GM19023 (cell line): ENCODE measurements around the gene RCC1.
"Not testable (repeated sequence)": the region's sequence is repeated elsewhere in the genome, so short reads cannot be mapped to it uniquely, and the experiment has no call there.

Experiments used
- ATAC-seq: cut with Tn5 transposase; IDR thresholded peaks from one replicate; pipeline ENCODE4 v1.9.1; 2021; ENCODE audit warnings: mild to moderate bottlenecking, moderate library complexity; ENCODE audit not compliant: unreplicated experiment

The RCC1 gene

GRCh38 chr1:28510970-28511440 lies 5.2 kb downstream of the RCC1 start:
- no peak for ATAC-seq

GRCh38 chr1:28512058-28512611 lies 6.3 kb downstream of the RCC1 start:
- no peak for ATAC-seq

GRCh38 chr1:28514445-28514933 lies 8.6 kb downstream of the RCC1 start:
- not testable (repeated sequence) for ATAC-seq

- no peak for ATAC-seq
These were observed 10.7 kb downstream of the RCC1 start for GRCh38 chr1:28516518-28516956.

- ATAC-seq = peak; percentile 11
These were observed 11.8 kb downstream of the RCC1 start for GRCh38 chr1:28517649-28517999.

GRCh38 chr1:28518000-28518744 lies 12.3 kb downstream of the RCC1 start:
- peak; percentile 65 for ATAC-seq

- no peak for ATAC-seq
These were observed 13.0 kb downstream of the RCC1 start for GRCh38 chr1:28518745-28519341.

GRCh38 chr1:28519946-28520725 lies 14.3 kb downstream of the RCC1 start:
- no peak for ATAC-seq

GRCh38 chr1:28520796-28521195 lies 15.0 kb downstream of the RCC1 start:
- not testable (repeated sequence) for ATAC-seq

GRCh38 chr1:28521502-28522164 lies 15.8 kb downstream of the RCC1 start:
- no peak for ATAC-seq

GRCh38 chr1:28522537-28522936 lies 16.7 kb downstream of the RCC1 start:
- ATAC-seq = not testable (repeated sequence)

- not testable (repeated sequence) for ATAC-seq
These were observed 19.3 kb downstream of the RCC1 start for GRCh38 chr1:28525002-28525642.

GRCh38 chr1:28526886-28527285 lies 21.0 kb downstream of the RCC1 start:
- ATAC-seq = no peak

- ATAC-seq = no peak
These were observed 24.6 kb downstream of the RCC1 start for GRCh38 chr1:28530456-28530855.

GRCh38 chr1:28534671-28535070 lies 28.8 kb downstream of the RCC1 start:
- ATAC-seq = no peak

- ATAC-seq = no peak
These were observed 29.3 kb downstream of the RCC1 start for GRCh38 chr1:28535180-28535579.

- no peak for ATAC-seq
These were observed 31.8 kb downstream of the RCC1 start for GRCh38 chr1:28537457-28538199.

- ATAC-seq = no peak
These were observed 32.4 kb downstream of the RCC1 start for GRCh38 chr1:28538286-28538685.

GRCh38 chr1:28540651-28541050 lies 34.8 kb downstream of the RCC1 start:
- no peak for ATAC-seq
